ENCODE results near the gene MATN1.

The MATN1 gene

GRCh38 chr1:30715886-30716285 is 7.5 kb downstream of the MATN1 start:
- CTCF ChIA-PET, result interaction anchor here (1.3 kb wide), 1 partner anchor 8 kb away, joined by 5 read pairs; no protein-coding TSS in a partner anchor
- H3K27ac ChIP-seq, result no peak overlapping the region
- no peak for TF ChIP-seq CTCF (conservative IDR thresholded peaks at IDR 0.05; ENCODE audit: low read depth)
- POLR2A ChIA-PET (ENCODE audit: low non-redundant PET), result no interaction called here
- DNase-seq (ENCODE audit: low spot score), result no peak

- no peak for DNase-seq (ENCODE audit: low spot score)
- POLR2A ChIA-PET (ENCODE audit: low non-redundant PET), result no interaction called here
- CTCF ChIA-PET, result interaction anchor here (0.6 kb wide), 1 partner anchor 17 kb away, joined by 3 read pairs; no protein-coding TSS in a partner anchor
- no peak for TF ChIP-seq CTCF (conservative IDR thresholded peaks at IDR 0.05; ENCODE audit: low read depth)
- no peak overlapping the region for H3K27ac ChIP-seq
These were observed 8.2 kb downstream of the MATN1 start for GRCh38 chr1:30715216-30715615.

- ChIA-PET POLR2A (ENCODE audit: low non-redundant PET) (no interaction called here), CTCF (interaction anchor here (0.6 kb wide), 1 partner anchor 17 kb away, joined by 3 read pairs; no protein-coding TSS in a partner anchor)
- H3K27ac ChIP-seq, result peak overlapping the region; percentile 20; the same call in 1 of the 2 replicates
- no peak for TF ChIP-seq CTCF (conservative IDR thresholded peaks at IDR 0.05; ENCODE audit: low read depth)
- DNase-seq (ENCODE audit: low spot score), result no peak
These were observed 8.8 kb downstream of the MATN1 start for GRCh38 chr1:30714536-30715090.

GRCh38 chr1:30714025-30714424 is 9.4 kb downstream of the MATN1 start:
- ChIA-PET POLR2A (ENCODE audit: low non-redundant PET) (no interaction called here), CTCF (no interaction called here)
- TF ChIP-seq CTCF (conservative IDR thresholded peaks at IDR 0.05; ENCODE audit: low read depth), result no peak
- no peak for DNase-seq (ENCODE audit: low spot score)
- H3K27ac ChIP-seq, result peak overlapping the region; percentile 20

DNA sequence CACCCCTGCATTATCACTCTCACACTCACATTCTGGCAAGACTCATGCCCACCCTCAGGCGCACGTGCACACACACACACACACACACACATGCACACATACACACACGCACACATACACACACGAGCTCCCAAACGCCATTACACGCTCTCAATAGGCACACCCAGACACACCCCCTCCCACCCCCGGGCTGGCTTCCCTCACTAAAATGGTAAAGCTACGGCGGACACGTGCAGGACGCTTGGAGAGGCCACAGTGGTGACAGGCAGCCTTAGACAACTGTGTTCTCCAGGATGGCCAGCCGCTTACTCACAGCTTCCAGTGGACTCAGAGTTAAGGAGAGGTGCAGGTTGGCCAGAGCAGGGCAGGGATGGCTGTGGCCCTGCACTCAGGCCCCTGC is 10.1 kb downstream of the MATN1 start:
- H3K27ac ChIP-seq, result peak overlapping the region; percentile 20
- CTCF ChIA-PET, result interaction anchor here (0.6 kb wide), 1 partner anchor 1373 kb away, joined by 3 read pairs; no protein-coding TSS in a partner anchor

DNA sequence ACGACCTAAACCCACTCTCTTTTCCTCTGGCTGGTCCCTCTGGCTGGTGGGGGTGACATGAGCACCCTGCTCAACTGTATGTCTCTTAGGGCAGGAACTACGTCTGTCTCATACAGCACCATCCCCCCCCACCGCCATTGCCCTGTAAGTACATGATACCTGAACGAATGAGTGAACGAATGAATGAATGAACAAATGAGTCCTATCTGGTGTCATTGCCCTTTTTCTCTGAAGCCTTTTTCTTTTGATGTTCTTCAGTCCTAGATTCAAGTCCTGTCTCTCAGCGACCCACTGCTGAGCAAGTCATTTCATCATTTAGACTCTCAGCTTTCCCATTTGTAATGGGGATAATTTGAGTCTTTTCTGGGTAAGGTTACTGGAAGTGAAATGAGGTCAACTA is 10.8 kb downstream of the MATN1 start:
- CTCF ChIA-PET, result no interaction called here

More for the DNA sequence above, 10.1 kb downstream of the MATN1 start:
- no peak for DNase-seq (ENCODE audit: low spot score)
- no peak for TF ChIP-seq CTCF (conservative IDR thresholded peaks at IDR 0.05; ENCODE audit: low read depth)
- POLR2A ChIA-PET (ENCODE audit: low non-redundant PET), result no interaction called here

More for the DNA sequence above, 10.8 kb downstream of the MATN1 start:
- no peak overlapping the region for H3K27ac ChIP-seq
- no peak for TF ChIP-seq CTCF (conservative IDR thresholded peaks at IDR 0.05; ENCODE audit: low read depth)
- POLR2A ChIA-PET (ENCODE audit: low non-redundant PET), result no interaction called here
- no peak for DNase-seq (ENCODE audit: low spot score)
